ENCODE results near the gene SRGAP1.
"Not testable (repeated sequence)": the region's sequence is repeated elsewhere in the genome, so short reads cannot be mapped to it uniquely, and the experiment has no call there.

The SRGAP1 gene

DNA sequence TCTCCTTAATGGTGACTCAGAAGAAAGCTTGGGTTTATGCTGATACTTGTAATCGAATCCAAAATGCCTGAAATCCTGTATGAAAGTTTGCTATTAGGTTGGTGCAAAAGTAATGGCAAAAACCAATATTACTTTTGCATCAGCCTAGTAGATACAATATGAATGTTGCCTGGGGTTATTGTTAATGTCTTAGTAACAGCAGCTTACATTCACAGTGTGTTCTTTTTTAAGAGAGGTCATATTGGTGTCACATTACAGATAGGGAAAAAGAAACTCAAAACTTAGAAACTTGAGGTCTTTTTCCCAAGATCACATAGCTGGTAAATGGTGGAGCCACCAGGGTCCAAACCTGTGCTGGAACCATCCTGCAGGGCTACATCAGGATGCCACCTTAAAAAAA, 25.2 kb downstream of the SRGAP1 start:
- no peak for DNase-seq (ENCODE audit: low read depth in 2 of 2)

DNA sequence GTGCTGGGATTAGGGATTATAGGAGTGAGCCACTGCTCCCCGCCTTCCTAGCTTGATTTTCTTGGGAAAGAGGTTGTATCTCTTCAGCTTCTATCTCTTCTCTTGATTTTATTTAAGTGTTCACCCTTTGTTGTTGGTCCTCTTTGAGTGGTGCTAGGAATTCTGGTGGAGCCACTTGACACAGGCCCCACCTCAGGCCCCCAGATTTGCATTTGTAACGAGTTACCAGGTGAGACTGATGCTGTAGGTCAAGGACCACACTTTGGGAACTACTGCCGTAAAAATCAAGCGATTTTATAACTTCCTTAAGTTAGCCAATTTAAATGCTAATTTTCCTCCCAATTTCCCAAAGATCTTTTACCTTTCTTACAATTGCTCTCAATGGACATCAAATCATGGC, 26.3 kb downstream of the SRGAP1 start:
- no peak for DNase-seq (ENCODE audit: low read depth in 2 of 2)

DNA sequence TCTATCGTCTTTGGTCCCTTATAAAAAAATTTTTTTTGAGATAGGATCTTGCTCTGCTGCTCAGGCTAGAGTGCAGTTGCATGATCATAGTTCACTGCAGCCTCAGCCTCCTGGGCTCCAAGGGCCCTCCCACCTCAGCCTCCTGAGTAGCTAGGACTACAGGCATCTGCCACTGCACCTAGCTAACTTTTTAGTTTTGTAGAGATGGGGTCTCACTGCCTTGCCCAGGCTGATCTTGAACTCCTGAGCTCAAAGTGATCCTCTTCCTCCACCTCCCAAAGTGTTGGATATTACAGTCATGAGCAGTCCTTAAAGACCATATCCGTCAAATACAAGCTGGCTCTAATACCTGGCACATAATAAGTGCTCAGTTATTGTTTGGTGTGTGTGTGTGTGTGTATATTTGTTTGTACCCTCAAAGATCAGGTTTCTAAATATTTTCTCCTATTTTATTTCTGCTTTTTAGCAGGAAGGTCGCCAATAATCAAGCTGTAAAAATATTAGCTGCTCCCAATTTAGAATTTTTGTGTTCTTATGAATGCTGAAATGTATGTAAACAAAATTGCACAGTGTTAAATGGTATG, 30.5 kb downstream of the SRGAP1 start:
- DNase-seq (ENCODE audit: low read depth in 2 of 2) = no peak

DNA sequence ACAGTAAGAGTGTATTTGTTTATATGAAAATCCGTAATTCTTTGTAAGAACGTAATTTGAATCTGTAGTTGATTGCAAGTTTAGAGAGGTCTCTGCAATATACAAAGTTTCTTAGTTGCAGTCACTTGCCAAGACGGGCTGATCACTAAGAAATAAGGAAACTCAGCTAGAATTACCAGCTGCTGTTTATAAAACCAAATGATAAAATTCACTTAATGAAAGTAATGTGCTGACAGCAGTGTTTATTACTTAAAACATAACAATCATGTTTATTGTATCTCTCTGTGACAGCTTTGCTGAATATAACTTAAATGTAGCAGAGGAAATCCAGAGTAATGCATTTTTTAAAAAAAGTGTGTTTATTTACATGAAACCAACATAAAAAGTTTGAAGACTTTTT, 31.2 kb downstream of the SRGAP1 start:
- DNase-seq (ENCODE audit: low read depth in 2 of 2) = no peak

GRCh38 chr12:63876980-63877379, 32.5 kb downstream of the SRGAP1 start:
- no peak for DNase-seq (ENCODE audit: low read depth in 2 of 2)

GRCh38 chr12:63877693-63878092, 33.2 kb downstream of the SRGAP1 start:
- no peak for DNase-seq (ENCODE audit: low read depth in 2 of 2)

GRCh38 chr12:63880235-63880634, 35.7 kb downstream of the SRGAP1 start:
- DNase-seq (ENCODE audit: low read depth in 2 of 2) = not testable (repeated sequence)

- no peak for DNase-seq (ENCODE audit: low read depth in 2 of 2)
Measured at GRCh38 chr12:63880742-63881263, 36.3 kb downstream of the SRGAP1 start.

DNA sequence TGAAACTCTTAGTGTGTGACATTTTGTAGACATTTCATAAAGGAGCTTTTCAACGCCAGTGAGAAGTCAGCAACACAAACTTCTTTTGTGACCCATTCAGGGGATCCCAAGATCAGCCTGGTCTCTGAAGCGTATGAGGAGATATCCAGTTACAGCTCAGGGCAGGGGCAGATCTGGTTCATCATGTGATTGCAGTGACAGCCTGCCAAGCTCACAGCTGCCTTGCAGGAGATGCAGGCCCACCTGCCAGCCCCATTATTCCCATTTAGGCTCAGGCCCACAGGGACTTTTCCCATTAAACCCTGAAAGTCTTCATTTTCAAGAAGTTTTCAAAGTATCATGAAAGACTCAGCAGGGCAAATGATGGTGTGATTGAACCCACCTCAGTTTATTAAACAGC, 38.3 kb downstream of the SRGAP1 start:
- DNase-seq (ENCODE audit: low read depth in 2 of 2) = no peak

DNA sequence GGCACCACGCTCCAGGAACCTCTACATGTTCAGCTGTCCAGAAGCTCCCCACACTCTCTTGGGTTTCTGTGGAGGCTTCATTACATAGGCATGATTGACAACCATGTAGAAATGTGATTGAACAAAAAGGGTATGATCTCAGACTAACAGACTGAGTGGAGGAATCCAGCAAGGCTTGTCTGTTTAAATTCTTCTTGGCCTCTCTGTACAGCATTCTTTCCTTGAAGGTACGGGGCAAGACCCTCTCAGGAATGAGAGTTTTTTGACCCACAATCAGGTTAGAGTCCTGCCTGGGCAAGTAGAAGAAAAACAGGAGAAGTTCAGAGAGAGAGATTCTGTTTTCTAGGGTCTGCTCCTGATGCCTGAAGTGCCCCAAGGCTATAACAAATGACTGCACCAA, 40.9 kb downstream of the SRGAP1 start:
- no peak for DNase-seq (ENCODE audit: low read depth in 2 of 2)

GRCh38 chr12:63888908-63889635, 44.6 kb downstream of the SRGAP1 start:
- DNase-seq (ENCODE audit: low read depth in 2 of 2) = no peak

GRCh38 chr12:63889721-63890509, 45.4 kb downstream of the SRGAP1 start:
- DNase-seq (ENCODE audit: low read depth in 2 of 2) = no peak

- DNase-seq (ENCODE audit: low read depth in 2 of 2) = no peak
Measured at GRCh38 chr12:63893170-63893569, 48.7 kb downstream of the SRGAP1 start.

GRCh38 chr12:63894132-63894531, 49.6 kb downstream of the SRGAP1 start:
- DNase-seq (ENCODE audit: low read depth in 2 of 2) = no peak

DNA sequence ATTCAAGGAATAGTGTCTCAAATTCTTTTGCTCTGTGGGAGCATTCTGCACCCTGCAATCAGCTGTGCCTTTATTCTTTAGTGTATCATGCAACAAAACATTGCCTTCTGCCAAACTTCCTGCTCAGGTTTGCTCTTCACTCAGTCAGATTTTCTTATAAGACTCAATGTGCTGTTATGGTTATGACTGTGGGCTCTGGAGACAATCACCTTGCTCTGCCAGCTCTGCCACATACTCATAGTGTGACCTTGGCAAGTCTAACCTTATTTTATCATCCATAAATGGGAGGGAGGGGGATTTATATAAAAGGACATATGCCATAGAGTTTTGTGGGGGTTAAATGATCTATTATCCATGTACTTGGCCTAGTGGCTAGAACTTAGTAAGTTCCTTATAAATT, 51.3 kb downstream of the SRGAP1 start:
- no peak for DNase-seq (ENCODE audit: low read depth in 2 of 2)

DNA sequence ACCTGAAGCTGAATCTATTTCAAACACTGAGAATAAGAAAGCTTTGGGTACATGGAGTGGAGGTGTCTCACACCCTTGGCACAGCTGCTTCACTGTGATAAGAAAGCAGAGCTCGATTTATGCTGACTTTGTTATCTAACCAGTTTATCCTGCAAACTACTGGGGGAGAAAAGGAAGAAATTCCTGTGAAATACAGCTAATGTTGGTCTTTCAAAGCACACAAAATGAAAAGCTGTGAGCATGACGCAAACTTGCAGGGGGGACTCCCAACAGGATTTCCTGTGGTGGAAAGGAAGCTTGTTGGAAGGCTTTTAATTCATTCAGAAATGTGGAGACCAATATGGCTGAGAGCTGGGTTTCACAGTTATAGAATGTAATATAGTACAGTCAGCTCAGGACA, 53.4 kb downstream of the SRGAP1 start:
- no peak for DNase-seq (ENCODE audit: low read depth in 2 of 2)

GRCh38 chr12:63898764-63899337, 54.4 kb downstream of the SRGAP1 start:
- DNase-seq (ENCODE audit: low read depth in 2 of 2) = no peak

DNA sequence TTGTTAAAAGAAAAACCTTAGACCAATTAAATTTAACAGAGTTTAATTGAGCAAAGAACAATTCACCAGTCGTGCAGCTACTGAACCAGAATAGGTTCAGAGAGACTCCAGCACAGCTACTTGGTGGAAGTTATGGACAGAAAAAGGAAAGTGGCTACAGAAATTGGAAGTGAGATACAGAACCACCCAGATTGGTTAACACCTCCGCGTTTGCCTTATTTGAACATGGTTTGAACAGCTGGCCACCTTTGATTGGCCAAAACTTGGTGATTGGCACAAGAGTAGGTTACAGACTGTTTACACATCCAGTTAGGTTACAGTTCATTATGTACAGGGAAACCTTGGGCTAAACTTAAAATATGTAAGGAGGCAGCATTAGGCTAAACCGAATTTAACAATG, 54.9 kb downstream of the SRGAP1 start:
- DNase-seq (ENCODE audit: low read depth in 2 of 2) = no peak

DNA sequence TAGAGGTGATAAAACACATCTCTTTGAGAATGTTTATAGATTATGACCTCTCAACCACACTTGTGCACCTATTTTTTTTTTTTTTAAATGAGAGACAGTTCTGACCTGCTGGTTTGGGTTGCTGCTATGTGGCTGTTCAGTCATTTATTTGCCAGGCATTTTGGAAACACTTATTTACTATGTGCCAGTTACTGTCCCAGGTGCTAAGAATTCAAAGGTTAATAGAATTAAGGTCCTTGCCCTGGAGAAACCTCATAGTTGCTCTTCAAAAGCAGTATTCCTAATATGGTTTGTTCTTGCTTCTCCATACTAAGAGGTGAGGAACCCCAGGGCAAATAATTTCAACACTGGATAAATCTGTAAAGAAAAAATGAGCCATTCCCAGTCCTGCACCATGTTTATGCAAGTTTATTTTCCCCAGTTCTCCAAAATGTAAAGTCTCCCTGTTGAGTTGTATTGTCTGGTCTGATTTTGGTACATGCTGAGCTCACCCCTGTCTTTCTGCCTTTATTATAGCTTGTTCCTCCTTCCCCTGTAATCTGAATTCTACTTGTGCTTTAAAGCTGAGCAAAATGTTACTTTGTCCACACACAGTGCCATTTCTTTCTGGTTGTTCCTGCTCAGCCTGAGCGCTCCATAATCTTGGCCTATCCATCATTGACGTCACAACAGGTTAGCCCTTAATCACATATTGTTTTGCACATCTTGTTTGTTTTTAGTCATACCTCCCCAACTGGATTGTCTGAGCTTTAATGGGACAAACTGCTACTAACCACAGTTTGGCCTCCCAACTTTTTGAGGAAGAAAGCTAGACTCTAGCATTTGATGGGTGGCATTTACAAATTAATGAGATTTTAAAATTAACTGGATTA, 56.7 kb downstream of the SRGAP1 start:
- DNase-seq (ENCODE audit: low read depth in 2 of 2) = no peak

DNA sequence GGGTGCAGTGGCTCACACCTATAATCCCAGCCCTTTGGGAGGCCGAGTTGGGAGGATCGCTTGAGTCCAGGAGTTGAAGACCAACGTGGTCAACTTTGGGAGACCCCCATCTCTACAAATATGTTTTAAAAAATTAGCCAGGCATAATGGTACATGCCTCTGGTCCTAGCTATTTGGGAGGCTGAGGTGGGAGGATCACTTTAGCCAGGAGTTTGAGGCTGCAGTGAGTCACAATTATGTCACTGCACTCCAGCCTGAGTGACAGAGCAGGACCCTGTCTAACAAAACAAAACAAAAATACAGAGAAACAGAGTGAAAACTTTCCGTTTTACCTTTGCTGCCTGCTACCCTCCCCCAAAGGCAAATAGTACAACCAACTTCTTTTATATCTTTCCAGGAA, 60.2 kb downstream of the SRGAP1 start:
- DNase-seq (ENCODE audit: low read depth in 2 of 2) = no peak

DNA sequence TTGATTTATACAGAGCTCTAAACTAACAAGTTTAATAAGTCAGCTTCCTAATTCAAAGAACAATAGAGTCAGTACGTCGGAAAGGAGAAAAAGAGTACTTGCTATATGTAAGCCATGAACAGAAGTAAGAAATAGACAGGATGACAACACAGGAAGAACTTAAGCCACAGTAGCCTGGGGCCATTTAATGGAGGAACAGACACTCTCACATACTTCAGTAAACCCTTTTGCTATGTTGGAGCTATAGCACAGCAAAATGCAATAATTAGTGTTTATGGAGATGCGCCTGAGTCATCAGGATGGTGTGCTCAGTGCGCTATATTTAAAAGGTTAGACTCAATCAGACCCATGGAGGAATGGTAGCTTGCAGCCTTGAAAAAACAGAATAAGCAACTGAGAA, 61.0 kb downstream of the SRGAP1 start:
- DNase-seq (ENCODE audit: low read depth in 2 of 2) = no peak

Measured in stimulated activated CD8-positive, alpha-beta memory T cell treated with anti-CD3 and anti-CD28 coated beads, Interleukin-2, amount 100 ng/mL, for 48 hours (primary cell).